MM.1S (cell line): ENCODE data around the gene SYNPO2.

ENCODE experiments used
- EZH2phosphoT487 ChIP-seq: fragments of 300-600 bp; sonication (generic); IDR thresholded peaks from 2 replicates; pipeline ENCODE4 v1.6.1; 2018; ENCODE audit warnings: antibody characterized with exemption, low read length
- TF ChIP-seq, protein P1 (sequence below): fragments of 300-600 bp; sonication (generic); IDR thresholded peaks from 2 replicates; pipeline ENCODE4 v1.5.1; 2016; ENCODE audit warnings: antibody characterized with exemption, low read length, mixed read lengths

DNA sequence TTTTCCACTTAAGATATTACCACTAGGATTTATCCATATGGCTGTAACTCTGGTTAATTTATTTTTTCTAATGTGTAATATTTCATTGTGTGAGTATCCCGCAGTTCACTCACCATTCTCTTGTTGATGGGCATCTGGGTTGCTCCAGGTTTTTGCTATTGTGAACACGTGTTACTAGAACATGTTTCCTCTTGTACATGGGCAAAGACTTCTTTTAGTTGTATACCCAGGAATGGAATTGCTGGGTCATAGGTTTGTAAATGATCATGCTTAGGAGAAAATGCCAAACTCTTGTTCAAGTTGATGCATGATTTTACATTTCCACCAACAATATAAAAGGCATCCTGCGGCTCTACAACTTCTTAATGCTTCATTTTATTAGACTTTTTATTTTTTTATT, 26.8 kb downstream of the SYNPO2 start:
- no peak for TF ChIP-seq EZH2phosphoT487
- TF ChIP-seq, protein P1, sequence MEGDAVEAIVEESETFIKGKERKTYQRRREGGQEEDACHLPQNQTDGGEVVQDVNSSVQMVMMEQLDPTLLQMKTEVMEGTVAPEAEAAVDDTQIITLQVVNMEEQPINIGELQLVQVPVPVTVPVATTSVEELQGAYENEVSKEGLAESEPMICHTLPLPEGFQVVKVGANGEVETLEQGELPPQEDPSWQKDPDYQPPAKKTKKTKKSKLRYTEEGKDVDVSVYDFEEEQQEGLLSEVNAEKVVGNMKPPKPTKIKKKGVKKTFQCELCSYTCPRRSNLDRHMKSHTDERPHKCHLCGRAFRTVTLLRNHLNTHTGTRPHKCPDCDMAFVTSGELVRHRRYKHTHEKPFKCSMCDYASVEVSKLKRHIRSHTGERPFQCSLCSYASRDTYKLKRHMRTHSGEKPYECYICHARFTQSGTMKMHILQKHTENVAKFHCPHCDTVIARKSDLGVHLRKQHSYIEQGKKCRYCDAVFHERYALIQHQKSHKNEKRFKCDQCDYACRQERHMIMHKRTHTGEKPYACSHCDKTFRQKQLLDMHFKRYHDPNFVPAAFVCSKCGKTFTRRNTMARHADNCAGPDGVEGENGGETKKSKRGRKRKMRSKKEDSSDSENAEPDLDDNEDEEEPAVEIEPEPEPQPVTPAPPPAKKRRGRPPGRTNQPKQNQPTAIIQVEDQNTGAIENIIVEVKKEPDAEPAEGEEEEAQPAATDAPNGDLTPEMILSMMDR = no peak
